Measurements from ENCODE around the gene SELENOS.

DNA sequence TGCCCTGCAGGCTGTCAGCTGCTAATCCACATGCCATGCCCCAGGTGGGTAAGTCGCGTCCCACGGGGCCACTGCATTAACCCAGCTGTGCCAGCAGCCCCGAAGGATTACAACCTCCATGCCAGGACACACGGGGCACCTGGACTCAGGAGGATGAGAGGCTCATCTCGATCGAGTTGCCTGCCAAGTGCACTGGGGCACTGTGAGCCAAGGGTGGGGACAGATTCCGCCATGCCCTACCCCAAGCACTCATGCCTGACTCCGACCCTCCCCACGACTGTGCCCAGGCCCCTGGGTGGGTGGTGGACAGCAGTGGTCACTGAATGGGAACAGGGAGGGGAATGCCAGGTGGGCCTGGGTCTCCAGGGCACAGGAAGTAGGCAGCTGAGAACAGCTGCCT, 38.5 kb upstream of the SELENOS start:
- TF ChIP-seq POLR2A (IDR thresholded peaks at IDR 0.05; ENCODE audit: low read depth, low read length) = no peak
- no peak for TF ChIP-seq POLR2AphosphoS5 (IDR thresholded peaks at IDR 0.05; ENCODE audit: low read depth, low read length)

All from GM12892 (cell line).